ENCODE data around the gene RFX3.

The RFX3 gene

DNA sequence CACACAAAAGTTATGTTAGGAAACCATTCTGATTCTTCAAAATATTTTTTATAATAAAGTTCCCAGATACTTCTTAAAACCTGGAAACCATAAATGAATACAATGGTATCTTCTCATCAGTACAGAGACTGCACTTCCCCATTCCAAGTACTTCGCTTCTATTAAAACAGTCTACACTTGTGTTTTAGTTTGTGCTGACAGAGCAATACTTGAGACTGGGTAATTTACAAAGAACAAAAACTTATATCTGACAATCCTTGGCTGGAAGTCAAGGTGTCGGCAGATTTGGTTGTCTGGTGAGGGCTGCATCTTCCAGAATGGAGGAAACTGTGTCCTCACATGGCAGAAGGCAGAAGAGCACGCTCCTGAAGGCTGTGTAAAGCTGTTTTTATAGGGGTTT lies 70.1 kb downstream of the RFX3 start:
- Histone ChIP-seq H3K36me3 (ENCODE audit: insufficient read depth, low read length) (no peaks in the 10 kb centered on the region), H2AFZ (ENCODE audit: low read depth, low read length) (no peak overlapping the region), H3K4me1 (ENCODE audit: insufficient read depth, low read length) (peaks cover 6% of the 10 kb centered on the region; the same call in 1 of the 2 replicates), H3K9me3 (ENCODE audit: insufficient read depth, low read length, severe bottlenecking) (no peaks in the 10 kb centered on the region), H3K4me2 (ENCODE audit: insufficient read depth, low read length) (no peak overlapping the region), H4K20me1 (ENCODE audit: insufficient read depth, low read length) (no peaks in the 10 kb centered on the region), H3K27me3 (ENCODE audit: insufficient read depth, low read length, poor library complexity) (no peaks in the 10 kb centered on the region), H3K9ac (ENCODE audit: low read depth, low read length) (no peak overlapping the region), H3K4me3 (ENCODE audit: low read depth in 1 of 2, low read length in 2 of 2) (no peak overlapping the region), H3K27ac (ENCODE audit: low read length) (no peak overlapping the region), H3K79me2 (ENCODE audit: insufficient read depth, low read length) (no peaks in the 10 kb centered on the region)
- no peak for ATAC-seq (ENCODE audit: insufficient read depth, low read depth)
- TF ChIP-seq, protein P1, sequence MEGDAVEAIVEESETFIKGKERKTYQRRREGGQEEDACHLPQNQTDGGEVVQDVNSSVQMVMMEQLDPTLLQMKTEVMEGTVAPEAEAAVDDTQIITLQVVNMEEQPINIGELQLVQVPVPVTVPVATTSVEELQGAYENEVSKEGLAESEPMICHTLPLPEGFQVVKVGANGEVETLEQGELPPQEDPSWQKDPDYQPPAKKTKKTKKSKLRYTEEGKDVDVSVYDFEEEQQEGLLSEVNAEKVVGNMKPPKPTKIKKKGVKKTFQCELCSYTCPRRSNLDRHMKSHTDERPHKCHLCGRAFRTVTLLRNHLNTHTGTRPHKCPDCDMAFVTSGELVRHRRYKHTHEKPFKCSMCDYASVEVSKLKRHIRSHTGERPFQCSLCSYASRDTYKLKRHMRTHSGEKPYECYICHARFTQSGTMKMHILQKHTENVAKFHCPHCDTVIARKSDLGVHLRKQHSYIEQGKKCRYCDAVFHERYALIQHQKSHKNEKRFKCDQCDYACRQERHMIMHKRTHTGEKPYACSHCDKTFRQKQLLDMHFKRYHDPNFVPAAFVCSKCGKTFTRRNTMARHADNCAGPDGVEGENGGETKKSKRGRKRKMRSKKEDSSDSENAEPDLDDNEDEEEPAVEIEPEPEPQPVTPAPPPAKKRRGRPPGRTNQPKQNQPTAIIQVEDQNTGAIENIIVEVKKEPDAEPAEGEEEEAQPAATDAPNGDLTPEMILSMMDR (IDR thresholded peaks at IDR 0.05; ENCODE audit: borderline replicate concordance, extremely low read depth, low read length, poor library complexity, severe bottlenecking), result no peak
- no peak for TF ChIP-seq EZH2 (IDR thresholded peaks at IDR 0.05; ENCODE audit: borderline replicate concordance, low read depth, low read length, severe bottlenecking)
- no peak for DNase-seq

DNA sequence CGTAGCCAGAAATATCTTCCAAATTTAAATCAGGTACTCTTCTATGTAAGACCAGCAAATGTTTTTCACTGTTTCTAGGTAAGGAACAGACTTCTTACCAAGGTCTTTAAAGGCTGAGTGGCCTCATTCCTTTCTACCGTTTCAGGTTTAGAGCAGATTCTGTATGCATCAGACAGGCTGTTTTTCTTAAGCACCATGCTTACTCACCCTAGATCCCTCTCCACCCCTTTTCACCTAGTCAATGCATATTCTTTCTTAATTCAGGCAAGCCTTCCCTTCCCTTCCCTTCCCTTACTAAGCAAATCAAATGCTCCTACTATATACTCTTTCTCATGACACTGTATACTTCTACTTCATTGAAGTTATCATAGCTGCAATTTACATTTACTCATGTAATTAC lies 70.7 kb downstream of the RFX3 start:
- Histone ChIP-seq H3K4me3 (ENCODE audit: low read depth in 1 of 2, low read length in 2 of 2) (no peak overlapping the region), H2AFZ (ENCODE audit: low read depth, low read length) (no peak overlapping the region), H4K20me1 (ENCODE audit: insufficient read depth, low read length) (no peaks in the 10 kb centered on the region), H3K4me1 (ENCODE audit: insufficient read depth, low read length) (peaks cover 6% of the 10 kb centered on the region; the same call in 1 of the 2 replicates), H3K36me3 (ENCODE audit: insufficient read depth, low read length) (no peaks in the 10 kb centered on the region), H3K79me2 (ENCODE audit: insufficient read depth, low read length) (no peaks in the 10 kb centered on the region), H3K4me2 (ENCODE audit: insufficient read depth, low read length) (no peak overlapping the region), H3K27ac (ENCODE audit: low read length) (no peak overlapping the region), H3K9ac (ENCODE audit: low read depth, low read length) (no peak overlapping the region), H3K27me3 (ENCODE audit: insufficient read depth, low read length, poor library complexity) (no peaks in the 10 kb centered on the region), H3K9me3 (ENCODE audit: insufficient read depth, low read length, severe bottlenecking) (no peaks in the 10 kb centered on the region)
- DNase-seq, result no peak
- no peak for TF ChIP-seq EZH2 (IDR thresholded peaks at IDR 0.05; ENCODE audit: borderline replicate concordance, low read depth, low read length, severe bottlenecking)
- TF ChIP-seq, protein P1 (IDR thresholded peaks at IDR 0.05; ENCODE audit: borderline replicate concordance, extremely low read depth, low read length, poor library complexity, severe bottlenecking), result no peak
- ATAC-seq (ENCODE audit: insufficient read depth, low read depth), result no peak

DNA sequence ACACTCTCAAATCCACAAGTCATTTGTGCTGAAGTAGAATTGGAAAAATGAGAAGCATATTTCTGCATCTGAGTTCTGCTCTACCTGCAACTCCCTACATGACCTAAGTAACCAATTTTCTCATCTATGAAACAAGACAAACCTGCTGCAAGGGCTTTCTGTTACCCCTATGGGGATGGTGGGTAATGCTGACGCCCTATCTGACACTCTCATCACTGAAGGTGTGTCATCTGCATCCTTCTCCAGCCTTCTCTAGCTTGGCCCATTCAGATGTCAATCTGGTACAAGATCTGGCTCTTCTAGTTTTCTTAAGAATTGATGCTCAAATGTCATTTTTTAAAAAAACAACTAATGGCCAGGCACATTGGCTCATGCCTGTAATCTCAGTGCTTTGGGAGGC lies 73.8 kb downstream of the RFX3 start:
- no peaks in the 10 kb centered on the region for H3K4me1 ChIP-seq (ENCODE audit: insufficient read depth, low read length)
- H3K79me2 ChIP-seq (ENCODE audit: insufficient read depth, low read length), result no peaks in the 10 kb centered on the region
- ATAC-seq (ENCODE audit: insufficient read depth, low read depth) (no peak), DNase-seq (no peak)
- H3K4me2 ChIP-seq (ENCODE audit: insufficient read depth, low read length), result no peak overlapping the region
- no peak overlapping the region for H3K27ac ChIP-seq (ENCODE audit: low read length)
- H3K36me3 ChIP-seq (ENCODE audit: insufficient read depth, low read length), result no peaks in the 10 kb centered on the region
- H3K9ac ChIP-seq (ENCODE audit: low read depth, low read length), result no peak overlapping the region
- H3K9me3 ChIP-seq (ENCODE audit: insufficient read depth, low read length, severe bottlenecking), result no peaks in the 10 kb centered on the region
- H4K20me1 ChIP-seq (ENCODE audit: insufficient read depth, low read length), result no peaks in the 10 kb centered on the region
- H3K27me3 ChIP-seq (ENCODE audit: insufficient read depth, low read length, poor library complexity), result no peaks in the 10 kb centered on the region
- TF ChIP-seq, protein P1 (IDR thresholded peaks at IDR 0.05; ENCODE audit: borderline replicate concordance, extremely low read depth, low read length, poor library complexity, severe bottlenecking), result no peak
- no peak for TF ChIP-seq EZH2 (IDR thresholded peaks at IDR 0.05; ENCODE audit: borderline replicate concordance, low read depth, low read length, severe bottlenecking)
- H3K4me3 ChIP-seq (ENCODE audit: low read depth in 1 of 2, low read length in 2 of 2), result no peak overlapping the region
- no peak overlapping the region for H2AFZ ChIP-seq (ENCODE audit: low read depth, low read length)

DNA sequence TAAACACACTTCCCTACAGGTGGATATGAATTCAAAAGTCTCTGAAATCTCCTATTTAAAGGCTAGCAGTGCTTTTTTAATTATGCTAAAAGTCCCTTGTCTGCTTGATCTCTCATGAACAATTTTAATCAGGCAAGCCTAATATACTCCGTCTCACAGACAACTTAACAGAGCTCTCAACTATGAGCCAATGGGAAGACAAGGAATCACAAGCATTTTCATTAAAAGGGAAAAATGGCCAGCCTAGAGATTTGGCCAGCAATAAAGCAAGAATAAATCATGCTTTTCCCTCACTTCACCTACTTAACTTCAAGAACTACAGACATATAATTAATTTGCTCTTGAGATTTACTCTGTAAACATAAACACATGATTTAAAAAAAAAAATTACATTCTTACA lies 78.0 kb downstream of the RFX3 start:
- Histone ChIP-seq H3K27ac (ENCODE audit: low read length) (no peak overlapping the region), H3K4me2 (ENCODE audit: insufficient read depth, low read length) (no peak overlapping the region), H3K4me1 (ENCODE audit: insufficient read depth, low read length) (no peaks in the 10 kb centered on the region)

More for the DNA sequence above, 78.0 kb downstream of the RFX3 start:
- DNase-seq, result no peak
- no peak for ATAC-seq (ENCODE audit: insufficient read depth, low read depth)
- H3K79me2 ChIP-seq (ENCODE audit: insufficient read depth, low read length), result no peaks in the 10 kb centered on the region
- no peaks in the 10 kb centered on the region for H3K27me3 ChIP-seq (ENCODE audit: insufficient read depth, low read length, poor library complexity)
- TF ChIP-seq, protein P1 (IDR thresholded peaks at IDR 0.05; ENCODE audit: borderline replicate concordance, extremely low read depth, low read length, poor library complexity, severe bottlenecking), result no peak
- no peak for TF ChIP-seq EZH2 (IDR thresholded peaks at IDR 0.05; ENCODE audit: borderline replicate concordance, low read depth, low read length, severe bottlenecking)
- no peak overlapping the region for H3K9ac ChIP-seq (ENCODE audit: low read depth, low read length)
- H2AFZ ChIP-seq (ENCODE audit: low read depth, low read length), result no peak overlapping the region
- H4K20me1 ChIP-seq (ENCODE audit: insufficient read depth, low read length), result no peaks in the 10 kb centered on the region
- H3K36me3 ChIP-seq (ENCODE audit: insufficient read depth, low read length), result no peaks in the 10 kb centered on the region
- no peak overlapping the region for H3K4me3 ChIP-seq (ENCODE audit: low read depth in 1 of 2, low read length in 2 of 2)
- no peaks in the 10 kb centered on the region for H3K9me3 ChIP-seq (ENCODE audit: insufficient read depth, low read length, severe bottlenecking)
